Neural crest cell (in vitro differentiated cells): ENCODE data around the gene CASP9. TPM values are rescaled to one million over a fixed set of nuclear protein-coding genes. Genes with fewer than 3 reads are reported as not detected.
"Not testable (repeated sequence)": the region's sequence is repeated elsewhere in the genome, so short reads cannot be mapped to it uniquely, and the experiment has no call there.

Experiments
- DNase-seq: peaks from one replicate; pipeline ENCODE4 v3.0.0; 2021; ENCODE audit warnings: low read depth, mixed read lengths, low spot score
- H3K27ac Mint-ChIP-seq: one replicate; pipeline ENCODE4 v1.8.0; 2021; ENCODE audit warnings: mild to moderate bottlenecking, mixed read lengths; ENCODE audit not compliant: unreplicated experiment
- H3K27me3 Mint-ChIP-seq: 2 replicates; pipeline ENCODE4 v1.8.0; 2021; ENCODE audit warnings: low read depth, mild to moderate bottlenecking, mixed read lengths
- H3K36me3 Mint-ChIP-seq: 2 replicates; pipeline ENCODE4 v1.8.0; 2021; ENCODE audit warnings: low read depth, mild to moderate bottlenecking, mixed read lengths
- H3K4me1 Mint-ChIP-seq: 2 replicates; pipeline ENCODE4 v1.8.0; 2021; ENCODE audit warnings: mixed read lengths
- H3K4me3 Mint-ChIP-seq: one replicate; pipeline ENCODE4 v1.8.0; 2021; ENCODE audit warnings: mild to moderate bottlenecking, mixed read lengths
- H3K9me3 Mint-ChIP-seq: 2 replicates; pipeline ENCODE4 v1.8.0; 2021; ENCODE audit warnings: mixed read lengths
- total RNA-seq: library from RNA; stranded (reverse); gene quantifications from 2 replicates; pipeline ENCODE4 v1.2.1, GENCODE V29; 2021
- TF ChIP-seq, protein P1 (sequence below): fragments of 200-600 bp; sonication (generic); conservative IDR thresholded peaks from 2 replicates; pipeline ENCODE4 v1.5.0; 2021; ENCODE audit warnings: antibody characterized with exemption, mild to moderate bottlenecking

Gene CASP9
- total RNA-seq, 1 donor from 2014 or later = 13.2 TPM

DNA sequence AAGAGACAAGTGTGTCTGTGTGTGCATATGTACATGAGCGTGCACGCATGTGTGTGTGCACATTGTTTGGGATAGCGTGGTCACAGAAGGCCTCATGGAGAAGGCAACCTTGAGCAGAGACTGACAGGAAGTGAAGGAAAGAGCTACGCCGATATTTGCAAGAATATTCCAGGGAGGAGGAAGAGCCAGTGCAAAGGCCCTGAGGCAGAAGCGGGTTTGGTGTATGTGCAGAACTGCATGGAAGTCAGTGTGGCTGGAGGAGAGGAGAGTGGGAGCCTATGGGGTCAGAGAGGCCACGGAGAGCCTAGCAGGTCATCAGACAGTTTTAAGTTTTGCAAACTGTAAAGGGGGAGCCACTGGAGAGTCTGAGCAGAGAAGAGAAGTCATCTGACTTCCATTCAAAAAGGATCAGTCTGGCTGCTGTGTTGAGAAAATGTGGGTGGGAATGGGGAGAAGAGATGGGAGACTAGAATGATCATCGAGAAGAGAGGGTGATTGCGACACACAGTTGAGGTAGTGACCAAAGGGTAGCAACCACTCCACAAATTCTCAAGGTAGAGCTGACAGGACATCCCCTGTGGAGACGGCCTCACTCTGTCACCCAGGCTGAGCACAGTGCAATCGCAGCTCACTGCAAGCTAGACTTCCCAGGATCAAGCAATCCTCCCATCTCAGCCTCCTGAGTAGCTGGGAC lies 44.2 kb downstream of the CASP9 start:
- no peaks in the 10 kb centered on the region for H3K4me1 Mint-ChIP-seq
- no peak overlapping the region for H3K27ac Mint-ChIP-seq
- H3K9me3 Mint-ChIP-seq = no peaks in the 10 kb centered on the region
- H3K36me3 Mint-ChIP-seq = peaks cover 2% of the 10 kb centered on the region
- no peak for DNase-seq
- no peak overlapping the region for H3K4me3 Mint-ChIP-seq
- no peaks in the 10 kb centered on the region for H3K27me3 Mint-ChIP-seq
- TF ChIP-seq, protein P1, sequence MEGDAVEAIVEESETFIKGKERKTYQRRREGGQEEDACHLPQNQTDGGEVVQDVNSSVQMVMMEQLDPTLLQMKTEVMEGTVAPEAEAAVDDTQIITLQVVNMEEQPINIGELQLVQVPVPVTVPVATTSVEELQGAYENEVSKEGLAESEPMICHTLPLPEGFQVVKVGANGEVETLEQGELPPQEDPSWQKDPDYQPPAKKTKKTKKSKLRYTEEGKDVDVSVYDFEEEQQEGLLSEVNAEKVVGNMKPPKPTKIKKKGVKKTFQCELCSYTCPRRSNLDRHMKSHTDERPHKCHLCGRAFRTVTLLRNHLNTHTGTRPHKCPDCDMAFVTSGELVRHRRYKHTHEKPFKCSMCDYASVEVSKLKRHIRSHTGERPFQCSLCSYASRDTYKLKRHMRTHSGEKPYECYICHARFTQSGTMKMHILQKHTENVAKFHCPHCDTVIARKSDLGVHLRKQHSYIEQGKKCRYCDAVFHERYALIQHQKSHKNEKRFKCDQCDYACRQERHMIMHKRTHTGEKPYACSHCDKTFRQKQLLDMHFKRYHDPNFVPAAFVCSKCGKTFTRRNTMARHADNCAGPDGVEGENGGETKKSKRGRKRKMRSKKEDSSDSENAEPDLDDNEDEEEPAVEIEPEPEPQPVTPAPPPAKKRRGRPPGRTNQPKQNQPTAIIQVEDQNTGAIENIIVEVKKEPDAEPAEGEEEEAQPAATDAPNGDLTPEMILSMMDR = no peak

DNA sequence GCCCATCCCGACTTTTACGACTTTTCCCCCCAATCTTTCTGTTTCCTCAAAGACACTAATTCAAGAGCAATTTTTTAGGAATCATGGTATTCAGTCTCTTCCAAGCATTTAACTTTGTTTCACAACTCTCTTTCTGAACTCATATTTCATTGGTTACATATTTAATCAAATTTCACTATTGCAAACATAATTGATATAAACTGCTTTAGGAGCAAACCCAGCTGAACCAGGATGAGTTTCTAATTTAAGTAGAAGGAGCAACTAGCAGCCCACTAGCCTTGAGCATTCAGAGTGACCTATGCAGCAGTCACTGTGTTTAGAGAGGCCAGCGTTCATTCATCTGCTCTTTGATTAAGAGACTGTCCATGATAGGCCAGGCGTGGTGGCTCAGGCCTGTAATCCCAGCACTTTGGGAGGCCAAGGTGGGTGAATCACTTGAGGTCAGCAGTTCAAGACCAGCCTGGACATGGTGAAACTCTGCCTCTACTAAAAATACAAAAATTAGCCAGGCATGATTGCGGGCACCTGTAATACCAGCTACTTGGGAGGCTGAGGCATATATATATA lies 46.3 kb downstream of the CASP9 start:
- Mint-ChIP-seq H3K9me3 (no peaks in the 10 kb centered on the region), H3K4me1 (no peaks in the 10 kb centered on the region), H3K4me3 (no peak overlapping the region), H3K36me3 (no peaks in the 10 kb centered on the region), H3K27ac (no peak overlapping the region), H3K27me3 (no peaks in the 10 kb centered on the region)
- DNase-seq = no peak
- TF ChIP-seq, protein P1 = no peak

DNA sequence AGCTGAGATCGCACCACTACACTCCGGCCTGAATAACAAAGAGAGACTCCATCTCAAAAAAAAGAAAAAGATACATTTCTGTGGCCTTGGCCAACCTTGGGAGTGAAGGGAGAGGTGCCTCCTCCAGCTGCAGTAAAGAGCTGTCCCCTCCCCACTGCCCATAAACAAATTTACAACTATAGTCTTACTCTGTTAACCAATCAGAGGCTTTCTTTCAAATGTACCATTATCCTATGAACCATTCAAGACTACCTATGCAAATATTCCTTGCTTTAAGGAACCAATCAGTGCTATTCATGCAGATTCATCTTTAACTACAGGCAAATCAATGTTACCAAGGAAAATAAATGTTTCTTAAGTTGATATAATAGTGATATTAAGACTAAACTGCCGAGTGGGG lies 47.1 kb downstream of the CASP9 start:
- TF ChIP-seq, protein P1 = no peak
- Mint-ChIP-seq H3K4me3 (no peak overlapping the region), H3K27ac (no peak overlapping the region), H3K4me1 (no peaks in the 10 kb centered on the region), H3K36me3 (no peaks in the 10 kb centered on the region), H3K27me3 (no peaks in the 10 kb centered on the region), H3K9me3 (no peaks in the 10 kb centered on the region)
- DNase-seq = no peak

DNA sequence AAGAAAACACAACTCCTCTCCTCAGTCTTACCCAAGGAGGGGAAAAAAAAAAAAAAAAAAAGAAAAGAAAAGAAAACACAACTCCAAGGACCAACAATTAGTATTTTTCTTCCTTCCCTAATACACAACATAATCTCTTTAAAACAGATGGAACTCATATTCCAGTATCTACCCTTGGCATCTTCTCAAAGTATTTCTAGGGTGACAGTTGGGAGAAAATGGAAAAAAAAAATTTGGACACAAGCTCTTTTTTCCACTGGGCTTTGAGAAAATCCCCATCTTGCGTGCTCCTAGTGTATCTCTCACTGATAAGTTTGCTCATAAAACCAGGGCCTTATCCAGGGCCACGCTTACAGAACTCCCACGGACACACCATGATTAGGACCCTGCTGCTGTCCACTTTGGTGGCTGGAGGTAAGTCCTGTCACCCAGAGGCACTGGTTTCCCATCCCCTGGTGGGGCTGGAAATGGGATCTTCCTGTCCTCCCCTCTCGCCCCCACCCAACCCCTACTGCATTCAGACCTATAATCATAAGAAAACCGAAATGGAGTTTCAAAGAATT lies 48.2 kb downstream of the CASP9 start, which contains the start of gene CELA2B:
TSS of gene CELA2B (plus strand) at position 353 of the 563 bp plus-strand sequence. CDS start at position 375, 22 bp downstream.
- TF ChIP-seq, protein P1 = no peak
- Mint-ChIP-seq H3K9me3 (no peaks in the 10 kb centered on the region), H3K4me3 (no peak within 1 kb of the TSS), H3K36me3 (no peaks in the 10 kb centered on the region), H3K27me3 (no peaks in the 10 kb centered on the region), H3K4me1 (no peaks in the 10 kb centered on the region), H3K27ac (no peak within 1 kb of the TSS)
- no peak for DNase-seq

DNA sequence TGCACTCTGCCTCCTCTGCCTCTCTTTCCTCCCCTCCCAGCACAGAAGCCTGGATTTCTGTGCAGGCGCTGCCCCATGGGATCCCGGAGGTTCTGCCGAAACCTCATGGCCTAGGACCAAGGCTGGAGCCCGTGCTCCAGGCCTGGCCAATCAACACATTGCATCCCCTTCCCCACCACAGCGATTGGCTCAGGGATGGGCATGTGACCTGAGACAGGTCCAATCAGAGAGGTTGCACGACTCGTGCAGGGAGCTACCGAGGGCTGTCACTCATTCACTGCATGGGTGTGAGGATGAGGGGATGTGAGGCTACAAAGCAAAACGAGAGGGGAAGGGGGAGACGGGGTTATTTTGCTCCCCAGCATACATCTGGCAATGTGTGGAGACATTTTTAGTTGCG lies 51.4 kb downstream of the CASP9 start:
- TF ChIP-seq, protein P1 = no peak
- Mint-ChIP-seq H3K4me3 (no peak overlapping the region), H3K9me3 (no peaks in the 10 kb centered on the region), H3K27me3 (no peaks in the 10 kb centered on the region), H3K27ac (no peak overlapping the region), H3K36me3 (no peaks in the 10 kb centered on the region), H3K4me1 (no peaks in the 10 kb centered on the region)
- no peak for DNase-seq

DNA sequence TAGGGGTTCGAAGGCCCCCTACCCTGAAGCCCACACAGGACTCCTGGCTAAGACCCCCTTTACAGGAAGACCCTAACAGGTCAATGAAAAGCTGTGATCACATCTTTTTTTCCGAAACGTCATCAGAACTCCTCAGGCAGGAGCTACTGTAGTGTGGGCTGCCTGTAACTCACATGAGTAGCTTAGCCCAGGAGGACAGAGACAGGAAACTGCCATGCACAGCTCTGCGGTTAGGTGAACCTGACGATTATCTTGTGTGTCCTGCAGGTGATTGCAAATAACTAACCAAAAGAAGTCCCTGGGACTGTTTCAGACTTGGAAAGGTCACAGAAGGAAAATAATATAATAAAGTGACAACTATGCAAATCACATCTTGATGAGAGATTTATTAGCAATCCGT lies 52.3 kb downstream of the CASP9 start:
- DNase-seq, H3K9me3 Mint-ChIP-seq, H3K27ac Mint-ChIP-seq, H3K4me1 Mint-ChIP-seq, H3K27me3 Mint-ChIP-seq, H3K36me3 Mint-ChIP-seq, H3K4me3 Mint-ChIP-seq: not testable (repeated sequence)

DNA sequence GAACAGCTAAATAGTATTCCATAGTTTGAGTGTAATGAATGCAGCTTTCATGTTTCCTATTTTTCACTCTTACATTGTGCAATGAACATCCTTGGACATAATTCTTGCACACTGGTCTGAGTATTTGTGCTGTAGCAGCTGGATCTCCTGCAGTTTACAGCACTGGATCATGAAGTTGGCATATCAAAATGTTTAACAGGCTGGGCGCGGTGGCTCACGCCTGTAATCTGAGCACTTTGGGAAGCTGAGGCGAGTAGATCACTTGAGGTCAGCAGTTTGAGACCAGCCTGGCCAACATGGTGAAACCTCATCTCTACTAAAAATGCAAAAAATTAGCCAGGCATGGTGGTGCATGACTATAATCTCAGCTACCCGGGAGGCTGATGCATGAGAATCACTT lies 52.9 kb downstream of the CASP9 start:
- H3K27me3 Mint-ChIP-seq, H3K36me3 Mint-ChIP-seq, DNase-seq, H3K4me1 Mint-ChIP-seq, H3K9me3 Mint-ChIP-seq, H3K4me3 Mint-ChIP-seq, H3K27ac Mint-ChIP-seq: not testable (repeated sequence)

DNA sequence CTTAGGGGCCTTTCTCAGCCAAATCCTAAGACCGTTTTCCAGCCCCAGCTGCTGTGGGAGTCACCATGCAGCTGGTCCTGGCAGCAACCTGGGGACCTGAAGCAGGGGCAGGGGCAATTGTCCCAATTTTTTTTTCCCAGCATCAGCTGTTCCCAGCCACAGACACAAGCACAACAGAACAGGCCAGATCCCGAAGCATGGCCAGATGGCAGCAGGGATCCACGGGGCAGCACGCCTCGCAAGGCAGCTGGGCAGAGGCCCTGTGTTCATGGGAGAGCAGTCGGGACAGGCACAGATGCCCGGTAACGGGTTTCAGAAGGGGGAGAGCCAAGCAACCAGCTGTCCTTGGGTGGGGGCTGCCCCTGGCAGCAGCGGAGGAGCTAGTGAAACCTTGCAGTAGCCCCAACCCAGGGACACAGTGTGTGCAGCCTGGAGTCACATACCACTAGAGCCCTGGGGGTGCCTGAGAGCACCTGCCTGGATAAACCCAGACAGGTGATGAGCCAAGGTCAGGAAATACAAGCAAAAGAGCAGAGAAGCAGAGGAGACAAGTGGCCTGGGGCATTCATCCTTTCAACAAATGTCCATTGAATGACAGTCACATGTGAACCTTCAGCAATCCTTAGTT lies 54.1 kb downstream of the CASP9 start:
- DNase-seq, H3K4me1 Mint-ChIP-seq, H3K27me3 Mint-ChIP-seq, H3K4me3 Mint-ChIP-seq, H3K36me3 Mint-ChIP-seq, H3K27ac Mint-ChIP-seq, H3K9me3 Mint-ChIP-seq: not testable (repeated sequence)
